Measurements from ENCODE around the gene CLMP. TPM values are rescaled to one million over a fixed set of nuclear protein-coding genes. Genes with fewer than 3 reads are reported as not detected.

CLMP gene
- total RNA-seq, 4 donors from 2014 or later, result 23.6 to 49.4 (median 38.0) TPM

- Histone ChIP-seq H3K9me3 (no peaks in the 10 kb centered on the region), H3K27ac (no peak overlapping the region), H3K27me3 (no peaks in the 10 kb centered on the region), H3K4me1 (no peaks in the 10 kb centered on the region), H3K4me3 (no peak overlapping the region), H3K36me3 (peaks cover 0 to 4% (median 0%) of the 10 kb centered on the region in 4 donors)
- intact Hi-C loops (cut with DNase I; ENCODE audit: low total_unique reads), result no loop called here
- TF ChIP-seq POLR2AphosphoS5 (IDR thresholded peaks at IDR 0.05) (no peak), EP300 (IDR thresholded peaks at IDR 0.05; ENCODE audit: low read depth) (no peak), POLR2A (IDR thresholded peaks at IDR 0.05) (no peak)
- TF ChIP-seq, protein P1, sequence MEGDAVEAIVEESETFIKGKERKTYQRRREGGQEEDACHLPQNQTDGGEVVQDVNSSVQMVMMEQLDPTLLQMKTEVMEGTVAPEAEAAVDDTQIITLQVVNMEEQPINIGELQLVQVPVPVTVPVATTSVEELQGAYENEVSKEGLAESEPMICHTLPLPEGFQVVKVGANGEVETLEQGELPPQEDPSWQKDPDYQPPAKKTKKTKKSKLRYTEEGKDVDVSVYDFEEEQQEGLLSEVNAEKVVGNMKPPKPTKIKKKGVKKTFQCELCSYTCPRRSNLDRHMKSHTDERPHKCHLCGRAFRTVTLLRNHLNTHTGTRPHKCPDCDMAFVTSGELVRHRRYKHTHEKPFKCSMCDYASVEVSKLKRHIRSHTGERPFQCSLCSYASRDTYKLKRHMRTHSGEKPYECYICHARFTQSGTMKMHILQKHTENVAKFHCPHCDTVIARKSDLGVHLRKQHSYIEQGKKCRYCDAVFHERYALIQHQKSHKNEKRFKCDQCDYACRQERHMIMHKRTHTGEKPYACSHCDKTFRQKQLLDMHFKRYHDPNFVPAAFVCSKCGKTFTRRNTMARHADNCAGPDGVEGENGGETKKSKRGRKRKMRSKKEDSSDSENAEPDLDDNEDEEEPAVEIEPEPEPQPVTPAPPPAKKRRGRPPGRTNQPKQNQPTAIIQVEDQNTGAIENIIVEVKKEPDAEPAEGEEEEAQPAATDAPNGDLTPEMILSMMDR (IDR thresholded peaks at IDR 0.05), result no peak
- 89 to 95% methylated on average over 3 of the region's 3 CpGs for WGBS, 2 donors (ENCODE audit: low coverage in 1 of 2)
- DNase-seq, result no peak
- in situ Hi-C loops (cut with MboI; ENCODE audit: low pct_ligation_motif_present in 1 of 4, low pct_unique_long_range_greater_than_20kb in 1 of 4, low sequenced_read_pairs in 3 of 4), result loop anchor here in 2 of 4 donors (25.0 kb wide), 2 partner anchors 411 to 436 kb away; no protein-coding TSS in a partner anchor
Observed at GRCh38 chr11:123047947-123048293, 147.1 kb downstream of the CLMP start.

DNA sequence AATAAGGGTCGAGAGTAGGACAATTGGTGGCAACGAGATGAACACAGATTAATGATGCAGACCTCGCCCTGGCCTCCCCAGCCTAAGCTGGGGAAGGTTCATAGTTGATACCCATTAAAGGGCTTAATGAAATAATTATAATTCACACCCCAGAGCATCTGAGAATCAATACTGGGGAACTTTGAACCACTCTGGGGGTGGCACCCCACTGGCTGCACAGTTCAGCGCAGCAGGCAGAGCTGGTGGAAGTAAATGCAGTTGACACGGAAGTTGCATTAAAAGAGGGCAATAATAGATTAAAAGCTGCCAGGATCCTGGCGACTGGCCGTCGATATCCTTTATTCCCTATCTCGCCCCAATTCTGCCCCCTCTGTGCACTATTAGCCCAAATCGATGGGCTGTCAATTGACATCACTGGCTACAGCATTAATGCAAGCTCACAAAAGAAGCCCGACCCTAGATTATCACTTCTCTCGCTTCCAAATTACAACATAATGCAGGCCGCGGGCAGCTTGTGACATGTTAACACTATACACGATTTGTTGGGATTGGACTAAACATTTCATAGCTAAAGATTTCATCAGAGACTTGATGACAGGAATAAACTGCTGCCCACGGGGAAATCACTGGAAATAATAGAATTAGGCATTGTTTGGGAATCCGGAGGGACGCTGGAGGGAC, 147.6 kb downstream of the CLMP start:
- in situ Hi-C loops (cut with MboI; ENCODE audit: low pct_ligation_motif_present in 1 of 4, low pct_unique_long_range_greater_than_20kb in 1 of 4, low sequenced_read_pairs in 3 of 4) (loop anchor here in 2 of 4 donors (25.0 kb wide), 2 partner anchors 410 to 435 kb away; no protein-coding TSS in a partner anchor), intact Hi-C loops (cut with DNase I; ENCODE audit: low total_unique reads) (no loop called here)
- H3K9me3 ChIP-seq, result no peaks in the 10 kb centered on the region
- no peak overlapping the region for H3K27ac ChIP-seq
- no peak for DNase-seq
- WGBS, 2 donors (ENCODE audit: low coverage in 1 of 2), result 82 to 83% methylated on average over 17 to 18 of the region's 18 CpGs
- no peaks in the 10 kb centered on the region for H3K4me1 ChIP-seq
- no peak overlapping the region for H3K4me3 ChIP-seq
- H3K36me3 ChIP-seq, result no peaks in the 10 kb centered on the region
- TF ChIP-seq POLR2AphosphoS5 (IDR thresholded peaks at IDR 0.05), result no peak
- TF ChIP-seq EP300 (IDR thresholded peaks at IDR 0.05; ENCODE audit: low read depth), result no peak
- TF ChIP-seq, protein P1 (IDR thresholded peaks at IDR 0.05), result no peak
- TF ChIP-seq POLR2A (IDR thresholded peaks at IDR 0.05), result no peak
- H3K27me3 ChIP-seq, result no peaks in the 10 kb centered on the region

DNA sequence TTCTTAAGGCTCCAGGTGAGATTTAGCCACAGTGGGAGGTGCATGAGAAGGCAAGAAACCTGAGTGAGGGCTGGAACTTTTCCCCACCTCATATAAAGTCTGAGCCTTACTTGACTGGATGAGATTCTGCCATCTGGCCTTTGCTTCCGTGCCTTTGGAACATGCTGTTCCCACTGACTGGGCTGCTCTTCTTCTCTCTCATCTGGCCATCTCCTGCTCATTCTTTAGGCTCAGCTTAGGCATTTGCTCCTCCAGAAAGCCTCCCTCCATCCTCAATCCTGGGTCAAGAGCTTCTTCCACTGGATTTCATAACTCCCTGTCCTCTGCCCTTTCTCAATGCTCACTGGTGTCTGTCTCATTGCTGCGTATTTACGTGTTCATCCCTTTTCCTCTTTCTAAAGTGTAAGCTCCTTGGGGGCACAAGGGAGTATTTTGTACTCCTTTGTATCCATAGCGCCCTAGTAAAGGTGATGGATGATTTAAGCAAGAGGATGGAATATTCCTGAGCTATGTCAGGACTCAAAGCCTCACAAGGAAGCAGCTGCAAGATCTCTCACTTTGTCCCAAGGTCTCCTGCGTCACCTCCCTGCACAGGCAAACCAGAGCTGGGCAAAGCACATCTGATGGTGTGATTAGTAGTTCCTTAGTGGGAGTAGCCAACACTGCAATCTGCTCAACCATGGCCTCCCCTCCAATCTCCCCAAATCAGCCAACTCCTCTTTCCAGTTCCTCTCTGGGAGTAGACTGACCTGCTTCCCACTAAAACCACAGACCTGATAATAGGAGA, 148.4 kb downstream of the CLMP start:
- Histone ChIP-seq H3K27me3 (no peaks in the 10 kb centered on the region), H3K4me3 (no peak overlapping the region), H3K4me1 (no peaks in the 10 kb centered on the region), H3K36me3 (no peaks in the 10 kb centered on the region), H3K27ac (no peak overlapping the region), H3K9me3 (no peaks in the 10 kb centered on the region)
- intact Hi-C loops (cut with DNase I; ENCODE audit: low total_unique reads) (no loop called here), in situ Hi-C loops (cut with MboI; ENCODE audit: low pct_ligation_motif_present in 1 of 4, low pct_unique_long_range_greater_than_20kb in 1 of 4, low sequenced_read_pairs in 3 of 4) (loop anchor here in 2 of 4 donors (25.0 kb wide), 2 partner anchors 409 to 434 kb away; no protein-coding TSS in a partner anchor)
- no peak for DNase-seq
- TF ChIP-seq, protein P1 (IDR thresholded peaks at IDR 0.05), result no peak
- TF ChIP-seq EP300 (IDR thresholded peaks at IDR 0.05; ENCODE audit: low read depth), result no peak
- TF ChIP-seq POLR2A (IDR thresholded peaks at IDR 0.05), result no peak
- WGBS, 2 donors (ENCODE audit: low coverage in 1 of 2), result 87 to 100% methylated on average over 3 to 5 of the region's 5 CpGs

- Histone ChIP-seq H3K36me3 (no peaks in the 10 kb centered on the region), H3K4me3 (no peak overlapping the region), H3K27me3 (no peaks in the 10 kb centered on the region), H3K4me1 (no peaks in the 10 kb centered on the region), H3K9me3 (no peaks in the 10 kb centered on the region), H3K27ac (no peak overlapping the region)
- TF ChIP-seq POLR2AphosphoS5 (IDR thresholded peaks at IDR 0.05) (no peak), EP300 (IDR thresholded peaks at IDR 0.05; ENCODE audit: low read depth) (no peak), POLR2A (IDR thresholded peaks at IDR 0.05) (no peak)
- TF ChIP-seq, protein P1 (IDR thresholded peaks at IDR 0.05), result no peak
- intact Hi-C loops (cut with DNase I; ENCODE audit: low total_unique reads), result no loop called here
- in situ Hi-C loops (cut with MboI; ENCODE audit: low pct_ligation_motif_present in 1 of 4, low pct_unique_long_range_greater_than_20kb in 1 of 4, low sequenced_read_pairs in 3 of 4), result loop anchor here in 2 of 4 donors (25.0 kb wide), 2 partner anchors 408 to 433 kb away; no protein-coding TSS in a partner anchor
- no peak for DNase-seq
- WGBS, 2 donors (ENCODE audit: low coverage in 1 of 2), result 100% methylated on average over 1 of the region's 1 CpG; no CpG with 5 or more reads in 1 of the 2 donors
Observed at GRCh38 chr11:123045101-123045500, 149.9 kb downstream of the CLMP start.

Data from transverse colon (tissue), 4 donors.